ENCODE results near the gene CCDC92B.

- no peak for TF ChIP-seq CTCF (IDR thresholded peaks at IDR 0.05; ENCODE audit: low read depth, low read length, poor library complexity, severe bottlenecking)
- TF ChIP-seq EZH2phosphoT487 (IDR thresholded peaks at IDR 0.05; ENCODE audit: borderline replicate concordance, low read length): no peak
These were observed 25.9 kb downstream of the CCDC92B start for GRCh38 chr17:2723505-2723996.

Measured in DOHH2 (cell line).